Tibial nerve (tissue), 4 donors: Measurements from ENCODE around the gene NFKBIL1. TPM values are rescaled to one million over a fixed set of nuclear protein-coding genes. Genes with fewer than 3 reads are reported as not detected.

Experiments
- DNase-seq, 2 donors: peaks; one replicate each; pipeline ENCODE4 v3.0.0-alpha.2; 2019; ENCODE audit warnings: low spot score in 2 of 2
- H3K27ac ChIP-seq, 4 donors: fragments of 200-600 bp; sonication (generic) in 3 of 4; one replicate each; pipeline ENCODE4 v1.5.1; 2017 to 2019; ENCODE audit warnings: mild to moderate bottlenecking in 1 of 4
- H3K27me3 ChIP-seq, 2 donors: fragments of 200-600 bp; sonication (generic) in 1 of 2; one replicate each; pipeline versions ENCODE4 v1.5.1 to v1.6.0; 2017 to 2019
- H3K36me3 ChIP-seq, 3 donors: fragments of 200-600 bp; sonication (generic); one replicate each; pipeline ENCODE4 v1.5.1; 2018 to 2019
- H3K4me1 ChIP-seq, 4 donors: fragments of 200-600 bp; sonication (generic) in 3 of 4; one replicate each; pipeline ENCODE4 v1.5.1; 2017 to 2019
- H3K4me3 ChIP-seq, 4 donors: fragments of 200-600 bp; sonication (generic) in 3 of 4; one replicate each; pipeline ENCODE4 v1.5.1; 2017 to 2019; ENCODE audit warnings: mild to moderate bottlenecking in 1 of 4, moderate library complexity in 1 of 4
- H3K9me3 ChIP-seq, 4 donors: fragments of 200-600 bp; sonication (generic) in 3 of 4; one replicate each; pipeline ENCODE4 v1.5.1; 2017 to 2019
- EP300 ChIP-seq, 2 donors: sonication (generic); formaldehyde crosslinking; IDR thresholded peaks; one replicate each; pipeline ENCODE4 v1.6.1; 2017; ENCODE audit warnings: antibody characterized with exemption in 2 of 2, mild to moderate bottlenecking in 1 of 2
- POLR2A ChIP-seq, 2 donors: fragments of 450-650 bp; IDR thresholded peaks; one replicate each; pipeline ENCODE4 v1.6.1; 2017; ENCODE audit warnings: antibody characterized with exemption in 2 of 2, mild to moderate bottlenecking in 2 of 2, moderate library complexity in 2 of 2
- WGBS, 2 donors: methylation state at CpG; one replicate each; pipeline ENCODE4 v1.1.5; 2018; 5-methylcytosine and 5-hydroxymethylcytosine counted together
- total RNA-seq, 4 donors: library from RNA; depleted of rRNA; stranded (reverse); fragments of >200 nt; gene quantifications; one replicate each; pipeline ENCODE4 v1.1.0, GENCODE V29; 2016
- TF ChIP-seq, protein P1 (sequence below), 5 experiments: fragments of 200-600 bp in 3 of 5; fragments of 450-650 bp in 2 of 5; sonication (generic) in 3 of 5; IDR thresholded peaks; one replicate each; pipeline ENCODE4 v1.5.1; 2016 to 2019; ENCODE audit warnings: antibody characterized with exemption in 5 of 5, mild to moderate bottlenecking in 3 of 5, moderate library complexity in 2 of 5

NFKBIL1 gene
- total RNA-seq, 4 donors from 2014 or later: 26.2 to 30.2 (median 27.7) TPM

DNA sequence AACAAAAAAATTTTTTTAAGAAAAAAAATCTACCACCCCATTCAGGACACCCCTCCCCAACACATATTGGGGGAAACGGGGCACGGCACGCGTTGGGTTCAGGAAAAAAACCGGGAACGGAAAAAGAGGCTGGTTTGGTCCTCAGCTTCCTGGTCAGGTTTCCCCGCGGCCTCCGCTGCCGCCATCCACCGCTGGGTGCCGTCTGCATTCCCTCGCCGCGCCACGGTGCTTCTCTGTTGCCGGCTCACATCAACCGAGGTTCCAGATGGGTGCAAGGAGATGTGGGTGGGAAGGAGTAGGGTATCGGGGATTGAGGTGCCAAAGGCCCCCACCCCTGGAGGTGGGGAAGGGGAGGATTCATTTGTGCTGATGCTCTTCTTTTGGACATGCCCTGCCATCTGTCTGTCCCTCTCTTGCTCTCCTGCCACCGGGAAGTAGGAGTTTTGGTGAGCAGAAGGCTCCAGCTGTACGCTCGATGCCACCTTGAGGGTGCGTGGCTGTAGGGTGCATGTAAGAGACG is 12.8 kb upstream of the NFKBIL1 start:
- no peaks in the 10 kb centered on the region for H3K9me3 ChIP-seq
- WGBS, 2 donors: 87 to 89% methylated on average over 24 of the region's 24 CpGs
- no peak overlapping the region for H3K27ac ChIP-seq
- peaks cover 0 to 100% (median 63%) of the 10 kb centered on the region in 3 donors for H3K36me3 ChIP-seq
- DNase-seq: no peak
- H3K27me3 ChIP-seq: no peaks in the 10 kb centered on the region
- peaks cover 0 to 32% (median 9%) of the 10 kb centered on the region in 4 donors for H3K4me1 ChIP-seq
- no peak overlapping the region for H3K4me3 ChIP-seq
- TF ChIP-seq, protein P1, sequence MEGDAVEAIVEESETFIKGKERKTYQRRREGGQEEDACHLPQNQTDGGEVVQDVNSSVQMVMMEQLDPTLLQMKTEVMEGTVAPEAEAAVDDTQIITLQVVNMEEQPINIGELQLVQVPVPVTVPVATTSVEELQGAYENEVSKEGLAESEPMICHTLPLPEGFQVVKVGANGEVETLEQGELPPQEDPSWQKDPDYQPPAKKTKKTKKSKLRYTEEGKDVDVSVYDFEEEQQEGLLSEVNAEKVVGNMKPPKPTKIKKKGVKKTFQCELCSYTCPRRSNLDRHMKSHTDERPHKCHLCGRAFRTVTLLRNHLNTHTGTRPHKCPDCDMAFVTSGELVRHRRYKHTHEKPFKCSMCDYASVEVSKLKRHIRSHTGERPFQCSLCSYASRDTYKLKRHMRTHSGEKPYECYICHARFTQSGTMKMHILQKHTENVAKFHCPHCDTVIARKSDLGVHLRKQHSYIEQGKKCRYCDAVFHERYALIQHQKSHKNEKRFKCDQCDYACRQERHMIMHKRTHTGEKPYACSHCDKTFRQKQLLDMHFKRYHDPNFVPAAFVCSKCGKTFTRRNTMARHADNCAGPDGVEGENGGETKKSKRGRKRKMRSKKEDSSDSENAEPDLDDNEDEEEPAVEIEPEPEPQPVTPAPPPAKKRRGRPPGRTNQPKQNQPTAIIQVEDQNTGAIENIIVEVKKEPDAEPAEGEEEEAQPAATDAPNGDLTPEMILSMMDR (IDR thresholded peaks at IDR 0.05): no peak

DNA sequence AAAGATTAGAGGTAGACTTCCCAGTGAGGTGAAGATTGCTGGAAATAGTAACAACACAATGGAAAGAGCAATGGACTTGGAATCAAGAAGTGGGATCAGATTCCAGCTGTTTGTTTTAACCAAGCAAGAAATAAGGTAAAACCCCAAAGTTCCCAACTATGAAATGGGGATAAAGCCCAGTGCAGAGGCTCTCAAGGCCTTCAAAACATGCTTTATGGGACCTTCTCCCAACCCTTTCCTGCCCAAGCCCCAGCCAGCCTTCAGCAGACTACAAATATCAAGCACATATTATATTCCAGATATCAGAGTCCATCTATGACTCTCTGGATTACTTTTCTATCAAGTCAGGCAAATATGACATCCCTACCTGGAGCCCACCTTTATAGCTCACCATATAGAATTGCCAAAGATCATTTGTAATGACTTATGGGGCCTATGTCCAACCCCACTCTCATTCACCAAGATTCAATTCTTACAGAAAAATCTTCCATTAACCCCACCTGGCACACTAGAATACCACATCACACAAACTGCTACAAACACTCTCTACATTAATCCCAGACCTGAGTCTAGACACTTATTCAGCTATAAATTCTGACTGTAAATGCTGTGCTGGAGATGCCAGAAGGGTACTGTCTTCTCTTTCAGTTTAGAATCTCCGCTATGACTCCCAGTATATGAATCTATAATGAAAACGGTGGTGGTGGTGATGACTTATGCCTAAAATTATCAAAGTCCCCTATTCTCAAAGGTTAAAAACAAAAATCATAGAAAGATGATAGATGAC is 11.7 kb upstream of the NFKBIL1 start:
- H3K27ac ChIP-seq: no peak overlapping the region
- DNase-seq: no peak
- WGBS, 2 donors: 38 to 41% methylated on average over 2 of the region's 2 CpGs
- H3K27me3 ChIP-seq: no peaks in the 10 kb centered on the region
- no peaks in the 10 kb centered on the region for H3K9me3 ChIP-seq
- H3K36me3 ChIP-seq: peaks cover 0 to 97% (median 60%) of the 10 kb centered on the region in 3 donors
- H3K4me3 ChIP-seq: no peak overlapping the region
- H3K4me1 ChIP-seq: peaks cover 4 to 44% (median 18%) of the 10 kb centered on the region in 4 donors
- TF ChIP-seq POLR2A (IDR thresholded peaks at IDR 0.05) (no peak), EP300 (IDR thresholded peaks at IDR 0.05) (no peak)
- TF ChIP-seq, protein P1 (IDR thresholded peaks at IDR 0.05): no peak

DNA sequence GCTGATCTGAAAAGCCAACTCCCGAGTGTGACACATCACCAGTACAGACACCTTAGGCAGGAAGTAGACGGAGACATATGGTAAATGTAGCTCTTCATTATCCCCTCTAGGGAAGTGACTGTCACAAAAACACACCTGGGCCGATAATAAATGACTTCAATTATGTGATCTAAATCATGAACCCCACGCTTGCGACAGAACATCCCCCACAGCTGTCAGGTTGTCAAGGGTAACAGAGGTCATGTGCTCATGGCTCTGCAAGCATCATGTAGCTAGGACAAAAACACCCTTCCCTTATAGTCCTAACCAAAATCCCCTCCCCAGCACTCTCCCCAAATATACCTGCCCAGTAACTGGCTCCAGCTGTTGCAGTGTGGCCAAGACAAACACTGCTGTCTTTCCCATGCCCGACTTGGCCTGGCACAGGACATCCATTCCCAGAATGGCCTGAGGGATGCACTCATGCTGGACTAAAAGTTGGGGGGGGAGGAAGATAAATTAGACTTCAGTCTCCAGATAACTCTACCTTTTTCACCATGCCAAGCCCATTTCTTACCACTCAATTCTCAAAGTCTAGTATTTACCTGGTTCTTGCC is 8.5 kb upstream of the NFKBIL1 start:
- 62 to 67% methylated on average over 6 of the region's 6 CpGs for WGBS, 2 donors
- H3K27me3 ChIP-seq: no peaks in the 10 kb centered on the region
- DNase-seq: no peak
- H3K36me3 ChIP-seq: peaks cover 0 to 65% (median 39%) of the 10 kb centered on the region in 3 donors
- H3K4me1 ChIP-seq: peaks cover 4 to 55% (median 25%) of the 10 kb centered on the region in 4 donors
- peak overlapping the region in 1 of 4 donors; percentile 99 for H3K27ac ChIP-seq
- peak overlapping the region in 1 of 4 donors; percentile 76 for H3K4me3 ChIP-seq
- H3K9me3 ChIP-seq: no peaks in the 10 kb centered on the region
- TF ChIP-seq POLR2A (IDR thresholded peaks at IDR 0.05) (no peak), EP300 (IDR thresholded peaks at IDR 0.05) (no peak)
- TF ChIP-seq, protein P1 (IDR thresholded peaks at IDR 0.05): no peak

DNA sequence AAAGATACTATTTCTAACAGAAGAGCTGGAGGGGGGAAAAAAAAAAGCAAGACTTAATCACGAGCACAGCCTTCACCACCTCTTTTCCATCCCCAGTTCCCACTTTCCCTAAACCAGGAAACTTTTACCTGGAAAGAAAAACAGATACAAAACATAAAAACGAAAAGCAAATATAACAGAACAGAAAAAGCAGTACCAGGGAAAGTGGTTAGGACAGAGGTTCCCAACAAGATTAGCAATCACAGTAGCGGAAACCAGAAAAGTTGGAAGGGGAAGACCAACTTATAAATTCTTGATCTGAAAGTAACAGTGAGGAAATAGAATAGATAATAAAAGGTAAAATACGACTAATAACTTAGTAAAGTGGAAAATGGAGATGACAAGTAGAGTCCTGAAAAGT is 6.8 kb upstream of the NFKBIL1 start:
- Histone ChIP-seq H3K36me3 (peaks cover 0 to 47% (median 28%) of the 10 kb centered on the region in 3 donors), H3K27me3 (no peaks in the 10 kb centered on the region), H3K27ac (peak overlapping the region; percentile 93 to 99 (median 98)), H3K4me3 (peak overlapping the region; percentile 65 to 84 (median 74)), H3K4me1 (peaks cover 4 to 55% (median 25%) of the 10 kb centered on the region in 4 donors), H3K9me3 (no peaks in the 10 kb centered on the region)
- no peak for TF ChIP-seq EP300 (IDR thresholded peaks at IDR 0.05)
- TF ChIP-seq, protein P1 (IDR thresholded peaks at IDR 0.05): no peak
- TF ChIP-seq POLR2A (IDR thresholded peaks at IDR 0.05): no peak
- DNase-seq: no peak
- WGBS, 2 donors: 8 to 11% methylated on average over 4 of the region's 4 CpGs
